ENCODE measurements around the gene PLEKHG1.

GRCh38 chr6:150622941-150623874, 23.5 kb downstream of the PLEKHG1 start:
- no peak for TF ChIP-seq CTCF (conservative IDR thresholded peaks at IDR 0.05; ENCODE audit: low read length)
- no peak for TF ChIP-seq EZH2phosphoT487 (IDR thresholded peaks at IDR 0.05; ENCODE audit: borderline replicate concordance)

All from Loucy (cell line).